ENCODE results near the gene ZMYM4.
"Not testable (repeated sequence)": the region's sequence is repeated elsewhere in the genome, so short reads cannot be mapped to it uniquely, and the experiment has no call there.

Gene ZMYM4

DNA sequence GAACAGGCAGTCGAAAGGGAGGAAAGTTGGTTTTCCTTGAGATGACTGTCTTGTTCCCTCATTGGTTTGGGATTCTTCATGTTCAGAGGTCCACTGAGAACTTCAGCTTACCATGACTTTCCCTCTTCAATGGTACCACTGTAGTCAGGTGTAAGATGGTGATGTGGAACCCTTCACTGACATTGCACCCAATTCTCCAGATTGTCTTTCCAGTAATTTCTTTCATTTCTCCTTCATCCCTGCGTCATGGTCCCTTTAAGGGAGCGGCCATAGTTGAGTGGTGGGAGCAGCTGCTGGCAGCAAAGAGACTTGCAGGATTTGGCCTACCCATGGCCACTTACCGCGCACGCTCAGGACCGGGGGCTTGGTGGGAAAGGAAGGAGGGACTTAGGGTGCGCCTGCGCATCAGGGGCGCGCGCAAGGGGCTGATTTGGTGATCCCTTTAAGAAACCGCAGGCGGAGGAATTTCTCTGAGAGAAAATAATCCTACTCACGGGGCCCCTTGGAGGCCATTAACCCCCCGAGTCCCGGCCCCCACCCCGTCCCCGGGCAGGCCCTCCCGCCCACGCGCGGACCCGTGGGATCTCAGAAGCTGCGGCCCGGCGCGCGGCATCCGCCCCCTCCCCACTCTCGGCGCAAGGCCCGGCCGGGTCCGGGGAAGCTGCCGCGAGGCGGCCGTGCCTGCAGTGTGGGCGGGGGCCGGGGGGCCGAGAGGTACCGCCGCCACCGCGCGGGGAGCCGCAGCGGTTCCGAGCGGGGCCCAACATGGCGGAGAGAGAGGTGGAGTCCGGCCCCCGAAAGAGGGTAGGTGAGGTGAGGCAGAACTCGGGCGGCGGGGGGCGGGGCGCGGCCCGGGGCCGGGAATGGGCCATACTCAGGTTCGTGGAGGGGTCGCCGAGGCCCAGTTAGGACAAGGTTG lies at the start of gene ZMYM4:
TSS of gene ZMYM4 (plus strand) at position 428 of the 919 bp plus-strand sequence. CDS start at position 766, 338 bp downstream.
- peak; percentile 98 for DNase-seq

DNA sequence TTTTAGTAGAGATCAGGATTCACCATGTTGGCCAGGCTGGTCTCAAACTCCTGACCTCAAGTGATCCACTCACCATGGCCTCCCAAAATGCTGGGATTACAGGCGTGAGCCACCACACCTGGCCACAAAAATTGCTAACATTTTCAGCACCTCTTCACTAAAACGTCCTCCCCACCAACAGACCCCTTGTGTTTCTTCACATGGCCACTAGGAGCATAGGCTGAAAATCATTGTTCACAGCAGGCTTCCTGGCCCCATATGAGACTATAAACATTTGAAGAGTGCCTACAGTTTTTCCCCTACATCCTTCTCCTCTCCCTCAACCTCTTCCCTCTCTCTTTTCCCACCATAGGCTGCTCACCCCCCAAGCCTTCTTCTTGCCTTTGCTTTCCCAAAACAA lies 47.5 kb upstream of the ZMYM4 start:
- no peak for DNase-seq

DNA sequence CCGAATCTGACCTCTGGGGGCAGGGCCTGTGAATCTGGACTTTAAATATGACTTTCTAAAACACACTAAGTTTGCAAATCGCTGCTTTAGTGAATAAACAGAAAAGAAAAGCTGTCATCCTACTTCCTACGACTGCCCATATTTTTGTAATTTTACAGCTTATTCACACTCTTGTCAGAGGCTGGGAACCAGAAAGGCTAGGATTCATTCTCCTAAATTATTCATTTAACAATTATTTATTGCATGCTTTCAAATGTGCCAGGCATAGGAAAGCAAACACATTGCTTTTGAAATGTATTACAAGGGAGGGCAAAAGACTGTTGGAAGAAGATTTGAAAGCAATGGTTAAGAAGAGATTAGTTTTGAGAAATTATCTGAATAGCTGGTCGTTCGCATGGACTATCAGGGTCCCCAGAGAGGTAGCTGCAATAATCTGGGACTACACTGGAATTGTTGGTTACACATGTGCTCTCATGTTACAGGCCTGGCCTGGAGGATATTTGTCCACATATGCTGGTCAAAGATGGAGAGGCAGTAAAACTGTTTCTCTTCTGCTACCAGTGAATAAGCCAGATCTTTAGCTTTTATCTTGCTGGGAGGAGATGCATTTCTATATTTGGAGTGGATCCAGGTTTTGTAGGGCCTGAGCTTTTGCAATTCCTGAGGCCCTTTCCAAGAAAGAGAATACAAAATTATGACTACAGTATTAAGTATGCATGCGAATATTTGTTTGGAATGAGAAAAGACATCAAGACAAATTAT lies 46.0 kb upstream of the ZMYM4 start:
- DNase-seq = peak; percentile 14

DNA sequence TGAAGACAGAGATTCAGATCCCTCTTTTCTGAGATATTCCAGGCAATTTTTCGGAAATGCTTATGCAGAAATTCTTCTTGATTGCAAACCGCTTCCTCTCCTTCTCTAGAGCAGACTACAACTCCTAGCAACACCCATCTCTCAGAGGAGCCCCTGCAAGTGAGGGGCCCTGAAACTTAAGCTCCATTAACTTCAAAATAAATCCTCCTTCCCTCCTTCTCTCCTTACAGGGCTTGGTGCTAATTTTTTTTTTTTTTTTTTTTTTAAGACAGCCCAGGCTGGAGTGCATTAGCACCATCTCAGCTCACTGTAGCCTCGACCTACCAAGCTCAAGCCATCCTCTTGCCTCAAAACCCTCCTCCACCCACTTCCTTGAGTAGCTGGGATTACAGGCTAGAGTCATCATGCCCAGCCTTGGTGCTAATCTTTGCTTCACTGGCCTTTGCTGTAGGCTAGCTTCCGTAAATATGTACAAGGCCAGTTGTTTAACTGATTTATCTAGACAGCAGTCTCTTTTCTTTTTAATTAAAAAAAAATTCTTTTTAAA lies 45.4 kb upstream of the ZMYM4 start:
- DNase-seq = no peak

DNA sequence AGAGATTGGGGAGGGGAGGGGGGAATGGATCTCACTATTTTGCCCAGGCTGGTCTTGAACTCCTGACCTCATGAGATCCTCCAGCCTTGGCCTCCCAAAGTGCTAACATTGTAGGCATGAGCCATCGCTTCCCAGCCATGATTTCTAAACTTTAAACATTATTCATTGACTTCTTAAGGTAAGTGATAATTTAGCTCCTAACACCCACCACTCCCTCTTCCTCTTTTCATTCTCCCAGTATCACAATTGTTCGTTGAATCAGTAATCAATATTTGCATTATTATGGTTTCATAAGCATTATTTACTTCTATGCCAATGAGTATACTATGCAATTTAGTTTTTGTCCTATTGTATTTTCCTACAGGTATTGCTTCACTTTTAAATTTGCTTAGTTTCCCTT lies 42.0 kb upstream of the ZMYM4 start:
- no peak for DNase-seq

DNA sequence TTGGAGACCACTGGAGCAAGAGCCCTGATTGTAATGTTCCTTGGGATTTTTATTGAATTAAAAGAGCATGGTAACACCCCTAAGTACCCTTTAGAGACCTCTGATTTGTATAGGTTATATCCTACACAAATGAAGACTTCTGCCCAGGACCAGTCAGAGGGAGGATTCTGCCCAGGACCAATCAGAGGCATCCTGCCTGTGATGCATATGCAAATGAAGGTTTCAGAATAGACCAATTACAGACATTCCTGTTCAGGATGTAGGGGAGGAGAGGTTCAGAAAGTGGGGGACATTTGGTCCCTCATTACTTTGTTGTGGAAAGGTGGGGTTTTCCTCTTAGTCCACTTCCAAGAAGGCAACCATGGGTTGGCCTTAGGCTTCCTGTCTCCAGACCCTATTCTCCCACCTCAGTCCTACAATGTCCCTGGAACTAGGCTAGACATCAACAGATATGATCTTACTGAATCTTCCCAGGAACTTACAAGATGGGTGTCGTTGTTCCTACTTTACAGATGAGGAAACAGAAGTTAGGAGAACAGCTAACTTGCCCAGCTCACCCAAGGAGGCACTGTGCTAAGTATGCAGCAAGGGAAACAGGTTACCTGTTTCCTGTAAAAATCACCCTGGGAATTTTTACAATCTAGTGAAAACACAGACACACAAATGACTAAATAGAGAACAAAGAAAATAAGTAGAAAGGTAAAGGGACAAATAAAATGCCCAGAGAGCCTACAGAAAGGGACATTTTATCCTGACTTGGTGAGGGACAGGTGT lies 38.7 kb upstream of the ZMYM4 start:
- DNase-seq = no peak

DNA sequence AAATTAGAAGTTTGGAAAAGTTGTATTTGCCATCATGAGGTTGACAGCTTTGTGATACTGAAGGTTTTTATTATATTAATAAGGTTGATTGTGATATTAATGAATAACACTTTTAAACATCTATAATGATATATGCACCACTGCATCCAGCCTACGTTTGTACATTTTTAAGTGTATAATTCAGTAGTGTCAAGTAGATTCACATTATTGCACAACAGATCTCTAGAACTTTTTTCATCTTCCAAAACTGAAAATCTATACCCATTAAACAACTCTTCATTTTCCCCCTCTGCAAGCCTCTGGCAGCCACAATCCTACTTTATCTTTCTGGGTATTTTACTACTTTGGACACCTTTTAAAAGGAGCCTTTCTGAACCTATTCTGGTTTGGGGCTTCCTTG lies 37.2 kb upstream of the ZMYM4 start:
- no peak for DNase-seq

DNA sequence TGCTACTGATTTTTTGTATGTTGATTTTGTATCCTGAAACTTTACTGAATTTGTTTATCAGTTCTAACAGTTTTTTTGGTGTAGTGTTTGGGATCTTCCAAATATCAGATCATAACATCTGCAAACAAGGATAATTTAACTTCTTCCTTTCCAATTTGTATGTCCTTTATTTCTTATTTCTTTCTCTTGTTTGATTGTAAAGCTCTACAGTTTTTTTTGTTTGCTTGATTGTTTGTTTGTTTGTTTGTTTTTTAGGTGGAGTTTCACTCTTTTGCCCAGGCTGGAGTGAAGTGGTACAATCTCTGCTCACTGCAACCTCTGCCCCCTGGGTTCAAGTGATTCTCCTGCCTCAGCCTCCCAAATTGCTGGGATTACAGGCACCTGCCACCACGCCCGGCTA lies 31.7 kb upstream of the ZMYM4 start:
- DNase-seq = not testable (repeated sequence)

DNA sequence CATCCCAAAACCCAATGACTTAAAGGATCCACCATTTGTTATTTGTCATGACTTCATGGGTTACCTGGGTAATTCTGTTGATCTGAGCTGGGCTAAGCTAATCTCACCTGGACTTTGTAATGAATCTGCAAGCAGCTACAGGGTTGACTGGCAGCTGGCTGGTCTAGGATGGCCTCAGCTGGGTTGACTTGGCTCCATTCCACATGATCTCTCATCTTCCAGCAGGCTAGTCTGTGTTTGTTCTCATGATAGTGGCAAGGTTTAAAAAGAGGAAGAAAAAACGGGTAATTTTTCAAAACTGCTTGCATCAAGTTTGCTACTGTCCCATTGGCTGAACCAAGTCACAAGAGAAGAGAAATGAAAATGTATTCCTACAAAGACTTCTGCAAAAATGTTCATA lies 24.8 kb upstream of the ZMYM4 start:
- no peak for DNase-seq

DNA sequence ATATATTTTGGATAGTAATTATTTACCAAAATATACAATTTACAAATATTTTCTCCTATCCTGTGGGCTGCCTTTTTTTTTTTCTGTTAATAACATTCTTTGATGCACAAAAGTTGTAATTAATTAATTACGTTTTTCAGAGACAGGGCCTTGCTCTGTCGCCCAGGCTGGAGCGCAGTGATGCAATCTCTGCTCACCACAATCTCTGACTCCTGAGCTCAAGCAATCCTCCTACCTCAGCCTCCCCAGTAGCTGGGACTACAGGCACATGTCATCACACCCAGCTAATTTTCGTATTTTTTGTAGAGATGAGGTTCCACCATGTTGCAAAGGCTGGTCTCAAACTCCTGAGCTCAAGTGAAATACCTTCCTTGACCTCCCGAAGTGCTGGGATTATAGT lies 21.3 kb upstream of the ZMYM4 start:
- no peak for DNase-seq

DNA sequence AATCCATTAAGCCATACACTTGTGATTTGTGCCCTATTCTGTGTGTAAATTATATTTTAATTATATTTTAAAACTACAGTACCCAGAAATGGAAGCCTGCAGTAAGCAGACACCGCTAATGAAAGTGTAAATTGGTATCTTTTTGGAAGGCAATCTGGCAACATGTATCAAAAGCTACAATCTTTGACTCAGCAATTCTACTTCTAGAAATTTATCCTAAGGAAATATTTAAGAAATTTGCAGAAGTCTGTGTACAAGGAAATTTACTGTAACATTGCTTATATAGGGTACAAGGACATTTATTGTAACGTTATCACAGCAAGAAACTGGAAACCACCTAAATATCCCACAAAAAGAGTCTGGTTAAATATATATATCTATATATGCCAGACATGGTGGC lies 14.6 kb upstream of the ZMYM4 start:
- DNase-seq = no peak

DNA sequence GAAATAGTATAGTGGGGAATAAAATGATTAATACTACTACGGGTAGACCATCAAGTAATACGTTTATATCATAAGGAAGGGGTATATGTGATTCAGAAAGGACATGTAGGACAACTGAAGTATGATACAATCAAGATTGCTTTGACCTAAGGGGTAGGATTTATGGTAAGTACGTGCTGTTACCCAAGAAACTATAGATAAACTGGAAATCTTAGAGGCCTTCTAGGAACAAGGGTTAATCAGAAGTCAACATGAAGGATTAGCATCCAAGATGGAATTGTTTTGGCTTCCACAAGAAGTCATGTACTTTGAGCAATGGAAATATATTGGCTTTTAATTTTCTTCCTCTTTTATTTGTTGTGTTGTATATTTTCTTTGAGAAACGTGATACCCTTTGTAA lies 13.2 kb upstream of the ZMYM4 start:
- no peak for DNase-seq

DNA sequence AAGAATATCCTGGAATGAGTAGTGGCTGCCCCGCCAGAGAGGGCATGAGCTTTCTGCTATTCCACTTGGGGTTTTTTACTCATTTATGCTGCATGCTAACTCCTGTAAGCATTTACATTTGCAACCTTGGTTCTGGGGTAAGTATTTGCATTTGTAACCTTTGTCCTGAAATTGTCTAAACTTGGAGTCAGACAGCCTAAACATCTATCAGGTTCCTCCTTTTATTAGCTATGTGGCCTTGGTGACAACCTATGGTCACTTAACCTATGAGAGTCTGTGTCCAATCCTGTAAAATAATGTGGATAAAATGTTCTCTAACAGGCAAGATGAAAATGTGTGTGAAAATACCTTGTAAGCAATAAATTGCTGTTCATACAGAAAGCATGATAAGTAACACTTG lies 8.9 kb upstream of the ZMYM4 start:
- no peak for DNase-seq

DNA sequence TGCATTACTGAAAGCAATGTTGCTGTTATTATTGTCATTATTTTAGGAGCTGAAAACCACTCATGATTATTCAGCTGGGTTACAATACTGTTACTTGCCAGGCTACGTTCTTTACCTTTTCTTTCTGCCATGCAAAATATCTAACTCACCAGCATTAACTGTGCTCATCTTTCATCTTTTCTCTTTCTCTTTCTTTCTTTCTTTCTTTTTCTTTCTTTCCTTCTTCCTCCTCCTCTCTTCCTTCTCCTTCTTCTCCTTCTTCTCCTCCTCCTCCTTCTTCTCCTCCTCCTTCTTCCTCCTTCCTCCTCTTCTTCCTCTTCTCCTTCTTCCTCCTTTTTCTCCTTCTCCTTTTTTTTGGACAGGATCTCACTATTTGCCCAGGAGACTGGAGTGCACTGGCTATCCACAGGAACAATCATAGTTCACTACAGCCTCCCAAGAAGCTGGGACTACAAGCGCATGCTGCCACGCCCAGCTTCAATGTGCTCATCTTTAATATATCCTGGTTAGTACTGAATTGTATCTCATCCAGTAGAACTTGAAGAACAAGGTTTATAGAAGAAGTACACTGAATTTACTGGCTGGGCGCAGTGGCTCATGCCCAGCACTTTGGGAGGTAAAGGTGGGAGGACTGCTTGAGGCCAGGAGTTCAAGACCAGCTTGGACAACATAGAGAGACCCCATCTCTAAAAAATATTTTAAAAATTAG lies 6.9 kb upstream of the ZMYM4 start:
- no peak for DNase-seq

DNA sequence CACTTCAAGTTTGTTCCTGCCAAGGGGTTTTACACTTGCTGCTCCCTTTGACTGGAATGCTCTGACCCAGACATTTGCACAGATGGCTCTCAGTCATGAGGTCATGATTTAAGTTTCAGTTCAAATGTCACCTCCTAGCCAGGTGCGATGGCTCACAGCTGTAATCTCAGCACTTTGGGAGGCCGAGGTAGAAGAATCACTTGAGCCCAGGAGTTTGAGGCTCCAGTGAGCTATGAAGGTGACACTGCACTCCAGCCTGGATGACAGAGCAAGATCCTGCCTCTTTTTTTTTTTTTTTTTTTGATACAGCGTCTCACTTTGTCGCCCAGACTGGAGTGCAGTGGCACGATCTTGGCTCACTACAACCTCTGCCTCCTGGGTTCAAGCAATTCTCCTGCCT lies 4.5 kb upstream of the ZMYM4 start:
- DNase-seq = no peak

DNA sequence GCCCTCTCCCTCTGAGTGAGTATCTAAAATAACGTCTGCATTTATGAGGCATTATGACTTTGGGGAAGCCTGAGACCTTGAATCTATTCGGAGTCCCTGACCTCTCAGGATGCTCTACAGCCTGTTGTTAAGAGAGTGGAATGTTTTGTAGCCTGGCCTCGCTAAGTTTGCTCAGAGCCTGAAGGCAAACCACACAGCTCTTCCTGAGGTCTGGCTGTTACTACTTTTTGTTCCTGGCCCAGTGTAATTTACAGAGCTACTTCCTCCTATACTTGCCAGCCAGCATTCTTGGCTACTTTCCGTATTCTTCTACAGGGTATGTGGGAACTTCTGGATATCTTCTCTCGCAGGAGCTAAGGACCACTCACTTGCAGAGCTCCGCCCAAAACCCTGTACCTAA lies 3.6 kb upstream of the ZMYM4 start:
- no peak for DNase-seq

DNA sequence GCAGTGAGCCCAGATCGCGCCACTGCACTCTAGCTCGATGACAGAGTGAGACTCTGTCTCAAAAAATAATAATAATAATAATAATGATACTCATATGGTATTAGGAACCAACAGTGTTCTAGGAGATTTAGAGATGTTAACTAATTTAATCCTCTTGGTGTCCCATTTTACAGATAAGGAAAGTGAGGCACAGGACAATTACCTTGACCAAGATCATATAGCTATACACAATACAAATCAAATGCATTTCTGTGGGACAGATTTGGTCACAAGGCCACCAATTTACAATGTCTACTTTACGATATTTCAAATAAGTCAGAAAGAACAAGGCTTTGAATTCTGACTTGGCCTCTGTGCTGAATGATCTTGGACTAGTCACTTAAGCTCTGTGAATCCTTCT lies 2.2 kb upstream of the ZMYM4 start:
- DNase-seq = no peak

DNA sequence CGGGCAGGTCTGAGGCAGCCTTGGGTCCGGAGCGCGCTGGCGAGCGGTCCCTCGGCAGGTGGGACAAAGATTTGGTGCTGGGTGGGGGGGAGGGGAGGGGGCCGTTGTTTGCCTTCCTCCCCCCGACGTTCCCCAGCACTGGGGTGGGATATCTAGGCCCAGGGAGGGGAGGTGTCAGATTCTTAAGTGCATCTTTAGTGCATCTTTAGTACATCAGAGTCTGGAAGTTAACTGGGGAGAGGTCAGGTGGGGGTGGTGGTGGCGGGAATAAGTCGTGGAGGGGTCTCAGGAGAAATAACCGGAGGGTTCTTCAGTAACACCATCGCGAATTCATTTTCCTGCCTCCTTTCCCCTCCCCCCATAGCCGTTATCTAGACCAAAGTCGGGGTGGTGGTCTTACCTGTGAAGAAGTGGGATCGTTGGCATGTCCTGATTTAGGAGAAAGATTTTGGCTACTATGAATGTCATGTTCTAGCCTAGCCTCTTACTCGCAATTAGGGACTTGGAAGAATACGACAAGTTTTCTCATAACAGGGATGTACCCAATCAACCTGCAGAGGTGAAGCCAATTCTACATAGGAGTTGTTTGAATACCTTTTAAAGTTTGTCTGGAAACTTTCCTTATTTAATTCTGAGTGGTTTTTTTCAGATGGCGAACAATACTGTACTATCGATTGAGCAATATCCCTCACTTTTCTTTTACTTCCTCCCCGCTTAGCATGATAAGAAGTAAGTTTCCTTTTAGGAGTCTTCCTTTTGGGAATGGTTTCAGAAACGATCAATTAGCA lies 886 bp downstream of the ZMYM4 start:
- DNase-seq = peak; percentile 34

DNA sequence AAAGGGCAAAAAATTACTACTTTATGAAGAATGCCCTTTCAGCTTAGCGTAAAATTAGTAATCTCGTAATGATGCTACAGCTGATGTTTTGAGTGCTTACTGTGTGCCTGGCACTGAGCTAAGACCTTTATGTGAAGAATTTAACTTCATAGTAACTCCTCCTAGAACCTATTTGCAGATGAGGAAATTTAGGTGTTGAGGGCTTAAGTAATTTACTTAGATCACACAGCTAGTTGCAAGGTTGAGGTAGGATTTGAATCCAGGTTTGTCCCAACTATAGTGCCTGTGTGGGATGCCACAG lies 1.4 kb downstream of the ZMYM4 start:
- no peak for DNase-seq

DNA sequence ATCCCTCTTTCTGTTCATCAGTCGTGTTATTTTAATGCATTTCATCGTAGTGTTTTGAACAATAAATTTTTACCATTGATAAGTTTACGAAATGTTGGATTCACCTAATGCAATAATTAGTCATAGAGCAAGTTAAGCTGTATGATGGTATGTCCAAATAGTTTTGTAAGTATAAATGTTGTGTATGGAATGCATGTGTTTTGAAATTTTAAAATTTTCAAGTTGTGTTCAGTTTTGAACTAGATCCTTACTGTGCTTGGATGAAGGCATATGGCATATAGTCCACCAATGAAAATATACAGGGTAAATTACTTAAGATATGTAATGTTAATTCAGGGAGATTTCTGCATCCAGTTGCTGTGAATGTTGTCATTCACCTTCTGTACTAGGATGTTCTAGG lies 2.3 kb downstream of the ZMYM4 start:
- DNase-seq = no peak

DNA sequence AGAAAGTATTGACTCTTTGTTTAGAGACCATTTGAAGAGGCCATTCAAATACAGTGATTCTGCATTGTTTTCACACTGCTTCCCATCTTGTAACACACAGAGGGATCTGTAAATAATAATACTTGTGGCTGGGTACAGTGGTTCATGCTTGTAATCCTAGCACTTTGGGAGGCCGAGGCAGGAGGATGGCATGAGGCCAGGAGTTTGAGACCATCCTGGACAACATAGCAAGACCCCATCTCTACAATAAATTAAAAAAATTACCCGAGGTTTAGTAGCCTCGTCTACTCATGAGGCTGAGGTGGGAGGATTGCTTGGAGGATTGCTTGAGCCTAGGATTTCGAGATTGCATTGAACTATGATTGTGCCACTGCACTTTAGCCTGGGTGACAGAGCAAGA lies 5.7 kb downstream of the ZMYM4 start:
- no peak for DNase-seq

Measured in eye (tissue), 1 donor.